ENCODE results near the gene CASTOR1.

The CASTOR1 gene

DNA sequence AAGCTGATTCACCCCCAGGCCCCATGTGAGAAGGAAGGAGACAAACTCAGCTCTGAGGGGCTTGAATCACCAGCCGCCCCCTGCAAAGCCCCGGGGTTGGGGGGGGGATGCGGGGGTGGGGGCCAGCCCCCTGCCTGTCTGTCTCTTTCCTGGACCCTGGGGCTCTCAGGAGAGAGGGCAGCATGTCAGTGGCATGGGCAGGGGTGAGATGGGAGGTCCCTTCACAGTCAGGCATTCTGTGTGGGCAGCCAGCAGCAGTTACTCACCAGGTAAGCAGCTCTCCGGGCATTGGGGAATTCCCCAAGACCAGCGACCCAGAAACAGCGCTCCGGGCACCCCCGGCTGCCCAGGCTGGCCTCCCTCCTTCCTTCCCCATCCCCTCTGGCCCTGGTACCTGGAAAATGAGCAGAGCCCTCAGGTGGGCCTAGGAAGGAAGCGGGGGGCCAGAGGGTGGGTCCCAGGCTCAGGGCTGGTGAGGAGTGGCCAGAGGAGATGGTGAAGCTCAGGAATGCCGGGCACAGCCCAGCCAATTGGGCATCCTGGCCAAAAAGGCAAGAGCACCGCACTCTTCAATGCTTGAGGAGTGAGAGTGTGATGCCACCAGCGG is 38.5 kb downstream of the CASTOR1 start:
- TF ChIP-seq, protein P1, sequence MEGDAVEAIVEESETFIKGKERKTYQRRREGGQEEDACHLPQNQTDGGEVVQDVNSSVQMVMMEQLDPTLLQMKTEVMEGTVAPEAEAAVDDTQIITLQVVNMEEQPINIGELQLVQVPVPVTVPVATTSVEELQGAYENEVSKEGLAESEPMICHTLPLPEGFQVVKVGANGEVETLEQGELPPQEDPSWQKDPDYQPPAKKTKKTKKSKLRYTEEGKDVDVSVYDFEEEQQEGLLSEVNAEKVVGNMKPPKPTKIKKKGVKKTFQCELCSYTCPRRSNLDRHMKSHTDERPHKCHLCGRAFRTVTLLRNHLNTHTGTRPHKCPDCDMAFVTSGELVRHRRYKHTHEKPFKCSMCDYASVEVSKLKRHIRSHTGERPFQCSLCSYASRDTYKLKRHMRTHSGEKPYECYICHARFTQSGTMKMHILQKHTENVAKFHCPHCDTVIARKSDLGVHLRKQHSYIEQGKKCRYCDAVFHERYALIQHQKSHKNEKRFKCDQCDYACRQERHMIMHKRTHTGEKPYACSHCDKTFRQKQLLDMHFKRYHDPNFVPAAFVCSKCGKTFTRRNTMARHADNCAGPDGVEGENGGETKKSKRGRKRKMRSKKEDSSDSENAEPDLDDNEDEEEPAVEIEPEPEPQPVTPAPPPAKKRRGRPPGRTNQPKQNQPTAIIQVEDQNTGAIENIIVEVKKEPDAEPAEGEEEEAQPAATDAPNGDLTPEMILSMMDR (conservative IDR thresholded peaks at IDR 0.05) = no peak
- TF ChIP-seq ZFX (IDR thresholded peaks at IDR 0.05) = no peak
- H3K27ac ChIP-seq = no peak overlapping the region

DNA sequence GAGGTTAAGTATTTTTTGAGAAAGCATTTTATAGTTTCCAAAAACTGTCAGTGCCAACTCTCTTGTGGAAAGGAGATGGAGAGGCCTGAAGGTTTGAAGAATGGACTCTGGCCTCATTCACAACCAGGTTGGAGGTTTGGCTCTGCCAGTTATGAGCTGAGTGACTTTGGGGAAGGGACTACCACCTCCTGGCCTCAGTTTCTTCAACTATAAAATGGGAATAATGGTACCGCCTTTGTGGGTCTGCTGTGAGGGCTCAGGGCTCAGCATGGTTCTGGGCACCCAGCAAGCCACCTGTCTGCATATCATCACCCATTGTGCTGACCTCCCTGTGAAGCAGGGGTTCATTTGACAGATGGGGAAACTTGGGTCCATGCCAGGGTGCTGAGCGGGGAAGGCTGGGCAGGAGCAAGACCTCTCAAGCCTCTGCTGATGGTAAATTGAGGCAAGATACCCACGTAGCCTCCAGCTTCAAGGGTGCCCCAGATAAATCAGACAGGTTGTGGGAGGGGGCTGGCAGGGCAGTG is 39.2 kb downstream of the CASTOR1 start:
- no peak overlapping the region for H3K27ac ChIP-seq
- TF ChIP-seq ZFX (IDR thresholded peaks at IDR 0.05) = no peak
- TF ChIP-seq, protein P1 (conservative IDR thresholded peaks at IDR 0.05) = no peak

DNA sequence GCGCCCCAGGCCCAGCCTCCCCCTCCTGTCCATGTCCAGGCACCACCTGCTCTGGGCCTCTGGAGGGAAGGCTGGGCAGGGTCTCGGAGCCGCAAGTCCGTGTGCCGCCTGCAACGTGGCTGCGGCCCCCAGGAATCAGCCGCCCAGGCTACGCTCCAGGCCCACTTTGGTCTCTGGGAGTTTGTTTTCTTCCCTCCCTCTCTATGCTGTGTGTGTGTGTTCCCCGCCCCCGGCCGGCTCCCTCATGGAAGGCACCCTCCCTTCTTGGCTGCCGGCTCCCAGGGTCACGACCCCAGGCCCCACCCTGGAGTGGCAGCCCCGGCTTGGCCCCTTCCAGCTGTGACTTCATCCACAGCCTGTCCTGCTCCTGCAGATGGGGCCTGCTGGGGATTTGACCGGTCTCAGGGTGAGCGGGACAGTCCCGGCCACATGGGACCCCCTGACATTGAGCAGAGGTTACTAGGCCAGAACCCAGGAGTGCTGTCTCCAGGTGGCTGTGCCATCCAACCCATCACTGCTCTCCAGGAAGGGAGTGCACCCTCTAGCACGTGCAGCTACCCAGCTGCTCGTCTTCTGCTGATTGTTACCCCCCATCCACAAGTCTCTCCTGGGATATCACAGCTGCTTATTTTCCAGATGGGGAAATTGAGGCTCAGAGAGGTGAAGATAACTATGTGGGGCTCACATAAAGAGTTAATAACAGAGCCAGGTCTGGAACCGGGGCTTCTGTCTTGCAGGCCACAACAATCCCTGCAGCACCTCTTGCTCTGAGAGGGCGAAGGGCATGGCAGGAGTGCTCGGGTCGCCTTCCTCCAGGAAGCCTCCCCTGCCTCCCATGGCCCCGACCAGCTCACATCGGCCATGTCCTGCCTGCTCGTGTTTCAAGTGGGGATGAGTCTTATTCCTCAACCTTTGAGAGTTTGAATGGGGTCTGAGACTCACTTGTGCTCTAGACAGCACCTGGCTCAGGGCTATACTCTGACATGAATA is 40.0 kb downstream of the CASTOR1 start:
- TF ChIP-seq, protein P1 (conservative IDR thresholded peaks at IDR 0.05) = no peak
- TF ChIP-seq ZFX (IDR thresholded peaks at IDR 0.05) = no peak
- no peak overlapping the region for H3K27ac ChIP-seq

DNA sequence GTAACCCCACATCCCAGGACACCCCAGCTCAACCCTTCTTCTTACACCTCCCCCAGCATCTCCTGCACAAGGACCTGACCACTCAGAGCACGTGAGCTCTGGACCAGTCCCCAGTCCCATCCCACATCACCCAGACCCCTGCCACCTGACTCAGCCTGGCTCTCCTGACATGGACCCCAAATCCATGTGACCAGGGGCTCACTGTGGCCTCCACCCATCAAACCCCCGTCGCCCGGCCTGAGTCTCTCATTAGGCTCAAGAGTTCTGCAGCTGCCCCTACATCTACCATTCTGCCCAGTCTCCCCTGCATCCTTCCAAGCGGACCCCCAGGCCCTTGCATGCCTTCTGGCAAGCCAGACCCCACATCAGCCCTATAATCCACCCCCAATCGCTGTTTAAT is 40.8 kb downstream of the CASTOR1 start:
- H3K27ac ChIP-seq = no peak overlapping the region
- TF ChIP-seq, protein P1 (conservative IDR thresholded peaks at IDR 0.05) = no peak
- no peak for TF ChIP-seq ZFX (IDR thresholded peaks at IDR 0.05)

DNA sequence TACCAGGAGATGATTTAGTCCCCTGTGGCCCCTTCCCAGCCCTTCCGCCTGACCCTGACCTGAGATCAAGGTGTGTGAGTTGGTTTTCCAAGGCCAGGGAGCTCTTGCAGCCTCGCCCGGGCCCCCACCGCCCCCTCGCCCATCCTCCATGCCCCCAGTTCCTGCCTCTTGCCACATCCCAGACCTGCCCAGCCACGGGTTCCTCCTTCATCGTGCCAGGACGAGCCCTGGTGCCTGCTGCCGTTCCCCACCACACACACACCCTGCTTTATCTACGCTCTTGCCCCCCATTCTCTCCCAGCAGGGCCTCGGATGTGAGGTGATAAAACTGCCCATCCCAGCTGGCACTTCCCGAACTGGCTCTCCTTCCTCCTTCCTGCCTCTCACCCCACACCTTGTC is 41.3 kb downstream of the CASTOR1 start:
- H3K27ac ChIP-seq = no peak overlapping the region
- TF ChIP-seq, protein P1 (conservative IDR thresholded peaks at IDR 0.05) = no peak
- no peak for TF ChIP-seq ZFX (IDR thresholded peaks at IDR 0.05)

DNA sequence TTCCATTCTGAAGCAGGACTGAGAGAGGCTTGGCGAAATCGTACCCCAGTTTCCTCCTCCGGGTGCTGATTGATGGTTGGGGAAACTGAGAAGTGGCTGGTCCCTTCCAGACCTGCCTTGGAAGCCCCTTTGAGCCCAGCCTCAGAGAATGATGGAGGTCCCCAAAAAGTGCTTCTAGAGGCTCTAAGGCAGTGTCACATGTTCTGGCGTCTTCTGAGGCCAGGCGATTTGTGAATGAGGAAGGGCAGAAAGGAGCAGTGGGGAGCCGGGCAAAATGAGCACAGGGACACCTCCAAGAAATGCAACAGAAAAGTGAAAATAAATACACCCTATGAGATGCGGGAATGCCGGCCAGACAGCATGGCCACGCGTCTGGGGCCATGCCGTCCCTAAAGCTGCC is 41.7 kb downstream of the CASTOR1 start:
- no peak for TF ChIP-seq ZFX (IDR thresholded peaks at IDR 0.05)
- TF ChIP-seq, protein P1 (conservative IDR thresholded peaks at IDR 0.05) = no peak
- no peak overlapping the region for H3K27ac ChIP-seq
